Suppressor macrophage (primary cell): Measurements from ENCODE around the gene EME2.
A peak's percentile ranks its signal among the peaks of the same experiment; 100 is the strongest.

ENCODE experiments used
- DNase-seq, 4 experiments: peaks; one replicate each; pipeline ENCODE4 v3.0.0-alpha.2; 2020 to 2022

Gene EME2

GRCh38 chr16:1767116-1767994 is 5.3 kb upstream of the EME2 start:
- DNase-seq: no peak

GRCh38 chr16:1768061-1768766 is 4.4 kb upstream of the EME2 start:
- no peak for DNase-seq

GRCh38 chr16:1768767-1769401 is 3.7 kb upstream of the EME2 start:
- DNase-seq: no peak

- no peak for DNase-seq
Observed at GRCh38 chr16:1769402-1770300, 3.0 kb upstream of the EME2 start.

- DNase-seq: peak; percentile 6 to 50 (median 26)
Observed at GRCh38 chr16:1770328-1771187, 2.1 kb upstream of the EME2 start.

GRCh38 chr16:1771188-1771863 is 1.3 kb upstream of the EME2 start, which contains the start of gene NME3:
TSS of gene NME3 (minus strand) at chr16:1771543. CDS start at chr16:1771534, 9 bp downstream.
- peak; percentile 73 to 91 (median 82) for DNase-seq

GRCh38 chr16:1771864-1772361 is 697 bp upstream of the EME2 start:
- DNase-seq: peak in 1 of 4 experiments; percentile 8

GRCh38 chr16:1772908-1773702 is 495 bp downstream of the EME2 start, which contains the start of gene MRPS34:
TSS of gene MRPS34 (minus strand) at chr16:1773134. CDS start at chr16:1773119, 15 bp downstream.
- DNase-seq: peak; percentile 88 to 95 (median 92)

- peak; percentile 50 to 80 (median 68) for DNase-seq
Observed at GRCh38 chr16:1773703-1774447, 1.3 kb downstream of the EME2 start.

GRCh38 chr16:1774448-1774780 is 1.8 kb downstream of the EME2 start:
- DNase-seq: no peak

GRCh38 chr16:1775006-1775845 is 2.6 kb downstream of the EME2 start:
- DNase-seq: no peak

GRCh38 chr16:1775846-1776671 is 3.4 kb downstream of the EME2 start:
- DNase-seq: no peak

- DNase-seq: no peak
Observed at GRCh38 chr16:1776672-1776955, 4.0 kb downstream of the EME2 start.

- no peak for DNase-seq
Observed at GRCh38 chr16:1776991-1777374, 4.4 kb downstream of the EME2 start.

GRCh38 chr16:1777375-1778199 is 5.0 kb downstream of the EME2 start:
- no peak for DNase-seq
